Dedifferentiated amniotic fluid mesenchymal stem cell (primary cell): ENCODE data around the gene MTARC2.

Experiments used
- DNase-seq: peaks from one replicate; pipeline ENCODE4 v3.0.0-alpha.2; 2016; ENCODE audit errors: extremely low spot score

Gene MTARC2

DNA sequence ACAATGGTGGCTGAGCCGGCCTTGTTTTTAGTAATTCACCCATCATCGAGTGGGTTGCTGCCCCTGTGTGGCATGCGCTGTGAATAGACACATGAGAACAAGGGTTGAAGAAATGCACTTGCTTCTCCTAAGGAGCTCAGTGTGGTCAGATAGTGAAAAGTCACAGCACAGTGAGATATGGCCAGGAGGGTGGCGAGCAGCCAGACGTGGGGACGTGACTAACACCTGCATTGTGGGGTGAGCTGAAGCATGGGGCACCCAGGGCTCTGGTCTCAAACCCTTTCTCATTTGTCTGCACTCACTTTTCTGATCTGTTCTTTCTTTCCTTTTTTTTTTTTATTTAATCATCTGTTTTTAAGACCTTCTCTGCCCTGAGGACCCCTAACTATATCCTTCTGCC is 52.1 kb downstream of the MTARC2 start:
- DNase-seq: no peak

DNA sequence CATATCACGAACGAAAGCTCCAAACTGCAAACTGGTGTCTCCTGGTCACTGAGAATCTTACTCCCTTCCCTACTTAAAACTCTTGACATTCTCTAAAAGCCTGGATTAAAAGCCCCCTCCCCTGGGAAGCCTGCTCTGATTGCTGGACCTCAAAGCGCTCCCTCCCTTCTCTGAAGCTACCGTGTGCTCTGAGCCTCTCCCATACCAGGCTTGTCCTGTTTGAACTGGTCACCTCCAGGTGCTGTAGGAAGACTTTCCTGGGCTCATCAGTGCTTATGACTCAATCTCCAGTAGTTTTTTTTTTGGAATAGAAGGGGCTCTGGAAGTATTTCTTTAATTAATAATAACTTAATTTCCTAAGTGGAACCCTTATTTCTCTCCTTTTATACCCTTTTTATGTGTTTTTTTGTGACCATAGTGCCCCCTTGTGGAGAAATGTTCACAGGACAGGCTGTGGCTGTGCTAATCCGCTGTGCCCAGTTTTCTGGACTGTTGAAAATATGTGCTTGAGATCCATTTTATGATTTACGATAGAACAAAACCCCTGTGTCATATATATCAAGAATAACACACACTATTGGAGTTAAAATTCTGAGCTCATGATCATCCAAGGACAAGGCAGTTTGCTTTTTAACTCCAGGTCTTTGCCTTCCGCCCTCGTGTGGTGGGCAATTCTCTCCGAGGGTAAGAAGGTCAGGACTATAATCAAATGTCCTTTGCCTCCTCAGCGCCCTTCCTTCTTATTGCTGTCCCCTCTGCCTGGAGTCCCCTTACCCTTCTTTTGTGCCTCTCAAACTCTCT is 55.5 kb downstream of the MTARC2 start:
- no peak for DNase-seq

DNA sequence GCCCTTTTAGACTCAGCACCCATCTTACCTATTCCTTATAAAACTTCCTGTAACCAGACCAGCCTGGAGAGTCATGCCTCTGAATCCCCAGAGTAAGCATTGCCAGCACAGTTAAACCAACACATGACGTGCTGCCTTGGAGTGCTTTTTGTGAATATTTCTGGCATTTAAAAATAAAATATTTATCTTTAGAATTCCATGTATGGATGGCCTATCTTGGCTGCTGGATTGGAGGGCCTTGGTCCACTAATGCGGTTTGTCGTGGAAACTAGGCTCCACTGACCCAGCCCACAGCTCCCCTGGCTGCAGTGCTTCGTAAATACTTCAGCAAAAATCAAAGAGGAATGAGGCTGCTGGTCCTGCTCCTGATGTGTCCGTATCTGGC is 56.1 kb downstream of the MTARC2 start:
- DNase-seq: no peak

DNA sequence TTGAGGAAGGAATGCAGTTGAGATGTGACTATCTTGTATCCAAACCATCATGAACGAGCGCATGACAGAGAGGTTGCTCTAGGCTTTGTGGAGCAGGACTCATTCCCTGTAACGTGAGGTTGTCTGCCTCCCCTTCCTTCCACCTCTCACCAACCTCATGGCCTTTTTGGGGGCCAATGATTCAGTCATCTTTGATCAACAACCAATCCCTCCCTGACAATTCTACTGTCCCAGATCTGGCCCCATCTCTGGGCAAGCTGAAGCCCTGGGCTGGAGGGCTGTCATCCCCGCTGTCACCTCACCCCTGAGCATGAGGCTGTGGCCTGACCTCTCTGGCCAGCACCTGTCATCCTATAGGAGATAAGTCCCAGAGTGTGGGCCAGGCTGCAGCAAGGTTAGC is 58.3 kb downstream of the MTARC2 start:
- no peak for DNase-seq

DNA sequence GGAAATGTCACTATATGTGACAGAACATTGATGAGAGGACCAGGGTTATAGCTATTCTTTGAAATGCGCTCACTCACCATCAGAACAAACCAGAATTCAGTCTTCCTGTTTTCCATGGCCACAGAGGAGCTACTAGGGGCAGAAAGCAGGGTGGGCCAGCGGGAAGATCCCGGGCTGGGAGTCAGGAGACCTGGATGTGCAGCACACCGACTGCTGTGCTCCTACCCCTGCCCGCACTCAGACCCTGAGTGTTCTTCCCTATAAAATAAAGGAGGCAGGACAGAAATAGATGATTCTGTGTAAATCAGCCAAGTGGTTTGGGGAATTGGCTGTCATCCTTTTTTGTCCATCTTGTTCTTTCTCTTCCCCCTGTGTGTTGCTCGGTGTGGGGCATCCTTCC is 59.6 kb downstream of the MTARC2 start:
- no peak for DNase-seq

DNA sequence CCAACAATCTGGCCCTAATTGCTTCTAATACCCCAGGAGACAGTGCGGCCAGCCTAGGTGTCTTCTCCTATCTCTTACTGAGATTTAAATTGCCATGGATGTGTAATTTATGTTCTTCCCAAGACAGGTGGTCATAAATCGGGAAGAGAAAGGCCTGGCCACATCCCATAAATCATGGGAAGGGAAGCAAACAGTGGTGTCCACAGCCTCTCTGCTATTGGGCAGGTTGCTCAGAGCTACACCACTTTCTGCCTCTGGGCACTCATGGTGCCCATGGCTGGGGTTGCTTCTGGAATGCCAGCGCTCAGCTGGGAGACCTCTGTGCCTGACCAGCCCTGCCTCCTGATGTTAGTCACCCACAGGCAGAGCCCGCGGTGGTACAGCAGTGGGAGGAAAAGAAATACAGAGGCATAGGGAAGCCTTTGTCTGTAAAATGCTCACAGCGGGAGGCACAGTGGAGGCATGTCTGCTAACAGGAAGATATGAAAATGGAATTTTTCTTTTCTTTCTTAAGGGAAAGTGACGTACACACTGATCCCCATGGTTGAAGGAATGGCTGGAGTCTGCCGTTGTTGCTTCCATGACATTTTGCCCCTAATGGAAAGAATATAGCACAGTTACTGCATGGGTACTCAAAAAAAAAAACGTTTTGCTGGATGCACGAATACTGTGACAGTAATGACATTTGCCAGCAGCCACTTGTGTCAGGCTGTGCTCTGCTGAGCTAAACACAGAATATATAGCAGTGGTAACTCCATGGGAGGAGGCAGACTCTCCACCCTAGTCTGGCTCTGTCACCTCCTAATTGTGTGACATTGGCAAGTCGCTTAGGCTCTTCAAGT is 60.4 kb downstream of the MTARC2 start:
- no peak for DNase-seq

DNA sequence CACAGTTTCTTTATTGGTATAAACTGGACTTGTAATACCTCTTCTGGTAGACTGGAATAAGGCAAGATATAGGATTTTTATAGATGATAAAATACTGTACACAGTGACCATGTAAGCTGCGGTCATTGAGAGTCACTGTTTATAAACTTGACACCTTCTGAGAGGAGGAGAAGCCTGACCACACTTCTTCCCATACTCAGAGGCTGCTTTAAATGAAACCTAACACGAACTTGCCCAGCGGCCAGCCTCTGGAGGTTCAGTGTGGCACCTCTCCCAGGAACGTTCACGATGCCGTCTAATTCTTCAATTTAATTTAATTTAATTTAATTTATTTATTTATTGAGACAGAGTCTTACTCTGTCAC is 61.0 kb downstream of the MTARC2 start:
- DNase-seq: no peak

DNA sequence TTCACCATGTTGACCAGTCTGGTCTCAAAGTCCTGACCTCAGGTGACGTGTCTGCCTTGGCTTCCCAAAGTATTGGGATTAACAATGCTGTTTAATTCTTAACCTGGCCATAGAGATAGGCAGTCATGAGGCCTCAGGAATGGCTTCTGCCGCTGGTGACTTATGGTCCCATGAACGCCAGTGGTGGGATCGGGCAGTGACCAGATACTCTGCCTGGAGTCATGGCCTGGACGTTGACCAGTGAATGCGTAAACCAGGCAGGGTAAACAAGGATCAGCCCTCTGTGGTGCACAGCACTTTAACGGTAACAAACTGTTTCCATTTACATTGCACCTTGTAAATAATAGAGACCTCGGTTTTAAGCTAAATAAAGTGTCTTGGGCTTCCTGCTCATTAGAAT is 61.6 kb downstream of the MTARC2 start:
- DNase-seq: no peak

DNA sequence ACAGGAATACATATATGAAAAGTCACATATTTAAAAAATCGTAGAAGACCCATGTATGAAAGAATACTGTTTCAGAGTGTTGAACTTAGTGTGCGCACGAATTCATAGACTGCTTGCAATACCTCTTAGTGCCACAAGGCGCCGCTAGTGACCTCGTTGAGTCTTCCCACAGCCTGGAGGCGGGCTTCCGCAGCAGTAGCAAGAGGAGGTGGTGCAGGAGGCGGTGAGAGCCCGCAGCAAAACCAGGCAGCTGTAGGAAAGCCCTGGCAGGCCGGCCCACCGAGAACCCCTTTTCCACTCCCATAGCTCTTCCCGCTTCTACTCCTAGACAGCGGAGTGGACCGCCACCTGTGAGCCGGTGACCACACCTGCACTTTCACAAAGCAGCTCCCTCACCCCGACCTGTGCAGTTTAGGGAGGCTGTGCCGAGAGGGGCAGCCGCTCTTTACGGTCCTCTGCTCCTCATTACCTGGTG is 62.1 kb downstream of the MTARC2 start:
- peak; percentile 75 for DNase-seq

DNA sequence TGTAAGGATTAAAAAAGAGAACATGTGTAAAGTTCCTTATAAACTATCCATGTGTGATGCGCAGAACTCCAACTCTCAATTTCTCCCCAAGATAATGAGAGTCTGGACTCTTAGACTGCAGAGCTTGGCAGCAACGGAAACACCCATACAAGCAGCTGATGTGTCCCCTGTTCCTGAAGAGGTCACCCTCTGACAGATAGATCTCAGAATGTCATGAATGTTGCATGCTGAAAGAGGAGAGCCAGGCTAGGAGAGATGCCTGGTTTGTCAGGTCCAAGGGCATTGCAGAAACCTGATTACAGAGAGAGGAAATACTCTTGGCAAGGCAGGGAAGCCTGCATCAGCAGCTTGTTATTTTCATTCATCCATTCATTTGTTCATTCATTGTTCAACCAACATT is 62.8 kb downstream of the MTARC2 start:
- no peak for DNase-seq

DNA sequence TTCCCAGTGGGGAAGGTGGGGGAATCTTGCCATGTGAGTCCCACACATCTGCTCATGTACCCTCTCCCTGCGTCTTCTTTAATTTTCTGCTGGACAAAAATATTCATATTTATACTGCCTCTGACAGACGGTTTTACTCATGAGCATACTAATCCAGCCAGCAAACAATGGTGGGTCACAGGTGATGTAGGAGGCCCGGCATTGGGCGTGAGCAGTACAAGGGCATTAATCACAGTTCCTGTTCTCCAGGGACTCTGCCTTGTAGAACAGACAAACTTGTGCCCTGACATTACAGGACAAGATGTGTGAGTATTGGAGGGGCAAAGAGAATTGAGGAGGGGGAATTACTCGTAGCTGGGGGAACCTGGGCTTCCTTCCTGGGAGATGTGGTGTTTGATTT is 63.6 kb downstream of the MTARC2 start:
- DNase-seq: no peak

DNA sequence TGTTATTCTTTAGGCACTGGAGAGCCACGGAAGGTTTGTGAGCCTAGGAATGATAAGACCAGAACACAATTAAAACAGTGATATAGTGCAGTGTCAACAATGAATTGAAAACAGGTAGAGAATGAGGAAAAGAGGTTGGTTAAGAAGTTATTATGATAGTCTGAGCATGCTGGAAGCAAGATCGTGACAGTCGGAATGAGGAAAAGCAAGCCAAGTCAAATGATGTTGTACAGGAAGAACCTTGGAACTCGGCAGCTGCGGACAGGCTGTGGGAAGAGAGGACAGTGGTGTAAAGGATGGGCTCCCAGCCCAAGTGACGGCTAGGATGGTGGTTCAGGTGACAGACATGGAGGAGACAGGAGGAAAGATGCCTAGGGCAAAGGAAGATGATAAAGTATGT is 64.2 kb downstream of the MTARC2 start:
- no peak for DNase-seq

DNA sequence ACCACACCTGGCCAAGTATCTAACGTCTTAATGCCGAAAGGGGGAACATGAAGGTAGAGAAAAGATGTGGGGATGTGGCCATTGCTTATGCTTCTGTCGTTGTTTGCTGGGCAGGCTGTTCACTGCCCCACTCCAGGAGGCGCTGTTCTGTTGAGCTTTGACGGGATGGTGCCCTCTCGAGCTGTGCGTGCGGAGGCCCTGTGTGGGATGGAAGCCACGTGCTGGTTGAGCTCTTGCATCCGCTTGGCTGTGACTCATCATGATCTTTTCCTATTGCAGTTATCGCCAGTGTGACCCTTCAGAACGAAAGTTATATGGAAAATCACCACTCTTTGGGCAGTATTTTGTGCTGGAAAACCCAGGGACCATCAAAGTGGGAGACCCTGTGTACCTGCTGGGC is 64.9 kb downstream of the MTARC2 start:
- no peak for DNase-seq

DNA sequence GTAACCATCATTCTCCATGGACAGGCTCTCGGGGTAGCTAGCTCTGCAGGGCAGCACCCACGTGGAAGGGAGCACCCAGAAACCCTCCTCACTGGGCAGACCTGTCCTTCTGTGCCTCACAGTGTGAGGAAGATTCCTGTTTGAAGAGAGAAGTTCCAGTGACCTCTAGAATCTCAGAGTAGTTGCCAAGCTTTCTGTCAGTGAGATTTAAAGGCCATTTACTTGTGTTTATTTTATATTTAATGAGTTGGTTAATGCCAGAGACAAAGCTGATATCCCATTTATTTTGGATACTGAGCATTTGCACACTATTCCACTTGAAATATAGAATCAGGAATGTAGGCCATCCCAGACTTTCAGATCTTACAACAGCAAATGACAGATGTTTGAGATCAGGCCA is 67.3 kb downstream of the MTARC2 start:
- DNase-seq: no peak

DNA sequence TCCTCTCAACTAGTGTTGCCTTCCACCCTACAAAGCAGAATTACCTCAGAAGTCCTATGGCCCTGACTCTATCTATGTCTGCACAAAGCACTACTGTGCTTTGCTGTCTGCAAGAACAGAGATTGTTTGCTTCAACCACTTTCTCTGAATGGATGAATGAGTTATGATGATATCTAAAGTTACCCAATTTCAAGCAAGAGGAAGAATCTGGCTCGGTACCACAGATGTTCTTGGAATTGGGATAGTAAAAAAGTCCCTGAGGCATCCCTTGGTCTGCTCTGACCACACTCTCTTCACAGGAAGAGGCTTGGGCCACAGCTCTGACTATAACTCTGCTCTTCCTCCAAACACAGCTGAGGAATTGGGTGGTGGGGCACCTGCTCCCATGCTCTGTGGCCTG is 69.8 kb downstream of the MTARC2 start:
- no peak for DNase-seq

DNA sequence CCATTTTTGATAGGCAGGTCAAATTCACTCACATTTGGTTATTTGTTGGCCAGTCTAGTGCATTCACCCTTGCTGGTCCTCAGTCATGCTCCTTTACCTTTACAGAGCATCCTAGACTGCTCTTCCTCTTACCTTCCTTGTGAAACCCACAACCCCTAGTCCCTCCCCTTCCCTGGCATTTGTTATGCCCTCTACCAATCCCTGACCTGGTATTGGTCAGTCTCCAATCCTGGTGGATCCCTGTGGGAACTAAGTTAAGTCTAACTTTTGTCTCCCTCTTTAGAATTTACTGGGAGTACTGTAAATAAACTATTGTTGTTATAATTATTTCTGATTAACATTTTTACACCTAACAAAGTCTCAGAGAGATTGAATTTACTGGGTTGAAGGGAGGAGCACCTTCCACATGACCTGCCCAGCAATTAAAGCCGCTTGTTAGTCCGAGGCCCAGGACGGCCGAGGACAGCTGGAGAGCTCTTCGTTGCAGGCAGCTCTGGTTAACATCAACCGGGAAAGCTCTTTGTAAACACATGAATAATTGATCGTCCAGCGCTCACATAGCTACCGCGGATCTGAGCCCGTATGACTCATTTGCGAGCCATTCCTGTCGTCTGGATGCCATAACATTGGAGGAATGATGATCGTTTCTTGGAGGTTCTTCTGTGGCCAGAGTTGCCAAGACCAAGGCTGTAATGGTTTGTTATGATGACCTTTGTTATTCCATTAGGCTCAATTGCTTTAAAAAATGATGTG is 70.5 kb downstream of the MTARC2 start:
- DNase-seq: peak; percentile 65

DNA sequence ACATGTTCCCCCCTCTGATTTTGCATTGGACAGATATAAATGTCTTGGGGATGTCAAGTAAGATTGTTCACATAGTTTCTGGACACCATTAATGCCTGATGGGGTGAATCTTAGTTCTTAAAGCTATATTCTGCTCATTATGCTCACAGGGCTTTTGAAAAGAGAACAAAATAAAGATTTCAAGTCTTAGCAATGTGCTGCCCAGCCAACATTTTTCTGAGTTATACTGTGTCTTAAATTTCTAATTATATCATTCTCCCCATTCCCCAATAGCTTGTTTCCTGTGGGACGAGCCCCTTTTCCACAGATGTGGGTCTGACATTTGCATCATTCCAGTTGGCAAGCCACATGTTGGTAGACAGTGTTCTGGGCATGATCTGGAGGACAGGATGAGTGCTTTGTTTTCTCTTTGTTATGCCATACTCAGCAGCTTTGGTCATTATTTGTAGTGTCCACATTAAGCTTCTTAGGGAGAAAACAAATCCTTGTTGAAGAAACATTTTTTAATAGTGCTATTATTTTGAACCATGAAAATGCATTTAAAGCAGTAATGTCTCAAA is 71.4 kb downstream of the MTARC2 start:
- no peak for DNase-seq

DNA sequence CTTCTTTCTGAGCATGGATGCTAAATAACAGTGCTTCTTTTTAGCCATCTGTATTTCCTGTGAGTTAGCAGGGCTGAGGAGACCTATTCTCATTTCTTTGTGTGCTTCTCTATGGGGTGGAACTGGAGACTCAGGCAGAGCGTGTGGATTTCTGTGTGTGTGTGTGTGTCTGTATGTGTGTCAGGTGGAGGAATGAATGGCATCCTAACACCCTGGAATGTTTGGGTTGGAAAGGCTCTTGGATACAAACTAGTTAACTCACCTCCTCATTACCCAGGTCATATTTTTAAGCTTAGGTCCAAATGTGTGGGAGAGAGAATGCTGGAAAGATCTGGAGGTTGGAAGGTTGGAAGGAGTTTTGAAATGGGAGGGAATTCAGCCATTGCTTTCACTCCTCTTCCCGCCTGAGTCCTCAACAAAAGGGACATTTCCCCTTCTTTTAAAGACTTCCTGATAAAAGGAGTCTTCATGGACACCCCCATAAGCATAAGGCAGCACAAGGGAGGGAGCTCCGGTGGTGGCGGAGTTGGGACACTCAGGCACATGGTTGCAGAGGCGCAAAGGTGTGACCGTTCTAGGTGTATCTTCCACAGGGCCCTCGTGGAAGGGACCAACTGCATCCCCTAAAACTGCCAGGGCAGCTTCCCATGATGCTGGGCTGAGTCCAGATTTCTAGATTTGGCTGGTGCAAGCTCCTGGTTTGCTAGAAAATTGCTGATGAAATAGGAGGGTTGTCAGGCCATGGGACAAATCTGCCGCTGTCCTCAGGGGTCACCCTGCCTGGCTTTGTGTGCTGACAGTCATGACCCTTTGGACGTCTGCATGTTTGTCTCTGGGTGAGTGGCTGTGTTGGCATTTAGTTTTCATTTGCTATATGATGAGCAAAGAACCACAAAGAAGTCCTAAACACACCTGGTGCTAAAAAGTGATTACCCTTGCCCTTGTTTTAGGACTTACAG is 76.2 kb downstream of the MTARC2 start:
- DNase-seq: no peak

DNA sequence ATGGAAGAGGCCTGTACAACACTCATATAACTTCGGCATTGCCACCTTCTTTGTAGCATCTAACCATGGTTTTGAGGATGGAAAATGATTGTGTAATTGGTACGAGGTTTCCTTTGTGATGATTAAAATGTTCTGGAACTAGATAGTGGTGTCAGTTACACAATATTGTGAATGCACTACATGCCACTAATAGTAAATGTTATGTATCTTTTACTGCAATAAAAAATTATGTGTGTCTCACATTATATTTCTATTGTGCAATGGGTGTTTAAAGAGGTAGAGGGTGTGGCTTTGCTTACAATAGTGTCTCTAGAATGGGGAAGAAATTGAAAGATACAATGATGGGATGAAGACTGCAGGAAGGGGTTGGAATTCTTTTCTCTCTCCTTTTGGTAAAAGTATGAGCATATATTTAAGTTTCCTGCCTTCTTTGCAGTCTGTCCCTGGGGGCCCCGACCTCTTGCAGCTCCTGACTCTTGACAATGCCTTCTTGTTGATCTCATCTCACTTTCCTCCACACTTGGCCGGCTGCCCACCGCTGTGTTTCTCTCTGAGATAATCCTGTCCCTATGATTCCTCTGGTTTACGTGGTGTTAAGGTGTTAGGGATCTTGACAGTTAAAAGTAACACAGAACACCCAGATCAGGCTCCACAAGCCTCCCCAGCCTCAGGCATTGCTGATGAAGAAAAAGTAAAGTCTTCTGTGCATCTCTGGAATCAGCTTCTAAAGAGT is 77.9 kb downstream of the MTARC2 start:
- DNase-seq: no peak

DNA sequence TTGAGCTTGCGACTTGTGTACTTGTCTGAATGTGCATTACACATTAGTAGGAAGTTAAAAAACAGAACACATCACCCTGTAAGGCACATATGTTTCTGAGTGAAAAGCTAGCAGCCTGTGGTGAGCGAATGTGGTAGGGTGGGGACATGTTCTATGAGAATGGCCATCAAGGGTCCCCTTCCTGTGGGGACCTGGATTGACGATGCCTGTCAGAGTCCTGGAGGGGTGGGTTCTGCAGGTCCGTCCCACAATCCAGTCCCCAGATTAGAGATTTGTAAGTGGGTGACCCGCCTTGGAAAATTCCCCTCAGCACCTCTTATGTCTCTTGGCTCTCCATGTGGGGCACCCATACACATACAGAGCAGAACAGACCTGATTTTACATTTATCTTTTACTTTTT is 78.6 kb downstream of the MTARC2 start:
- no peak for DNase-seq
